B cell (primary cell): ENCODE results near the gene MRTO4. TPM values are rescaled to one million over a fixed set of nuclear protein-coding genes. Genes with fewer than 3 reads are reported as not detected.

Source experiments
- ATAC-seq: fragments of 200-7000 bp; cut with Tn5 transposase; one replicate; pipeline ENCODE4 v1.10.0; 2021; ENCODE audit warnings: low read depth, mild to moderate bottlenecking, moderate number of reproducible peaks, moderate library complexity
- CTCF ChIA-PET: fragments of 350-600 bp; sonication (Branson Sonifier 250); formaldehyde crosslinking; loops from one replicate; lab custom pipeline; 2021; ENCODE audit warnings: antibody characterized with exemption, inconsistent platforms; lab: Charles Lee
- POLR2A ChIA-PET: fragments of 350-600 bp; sonication (Branson Sonifier 250); formaldehyde crosslinking; loops from one replicate; lab custom pipeline; 2021; ENCODE audit warnings: antibody characterized with exemption; lab: Charles Lee
- DNase-seq: peaks from one replicate; pipeline ENCODE4 v3.0.0; 2013
- H2AFZ ChIP-seq: 2 replicates; pipeline ENCODE4 v1.6.1; 2012; ENCODE audit warnings: mild to moderate bottlenecking, low read depth, low read length; ENCODE audit not compliant: insufficient read depth, poor library complexity, severe bottlenecking
- H3K27ac ChIP-seq, 2 donors: 1 replicate in 1 of 2; 2 replicates in 1 of 2; pipeline ENCODE4 v1.5.1; 2012 to 2013; ENCODE audit warnings: low read length in 2 of 2, mild to moderate bottlenecking in 2 of 2, moderate library complexity in 1 of 2
- H3K27me3 ChIP-seq, 4 experiments: fragments of 200-600 bp in 1 of 4; sonication (generic) in 1 of 4; replicated peaks in 1 of 4; 1 replicate in 2 of 4; 2 replicates in 2 of 4; pipeline versions ENCODE4 v1.6.1 to v1.7.0; 2013 to 2016; ENCODE audit warnings: low read length in 3 of 4, mild to moderate bottlenecking in 2 of 4, mixed read lengths in 1 of 4, moderate library complexity in 1 of 4; ENCODE audit not compliant: insufficient read depth in 4 of 4, control insufficient read depth in 3 of 4; ENCODE audit errors: control extremely low read depth in 1 of 4
- H3K36me3 ChIP-seq, 2 experiments: replicated peaks in 1 of 2; 1 replicate in 1 of 2; 2 replicates in 1 of 2; pipeline versions ENCODE4 v1.6.1 to v1.7.1; 2013; ENCODE audit warnings: low read length in 1 of 2; ENCODE audit not compliant: insufficient read depth in 2 of 2, control insufficient read depth in 1 of 2; ENCODE audit errors: control extremely low read depth in 1 of 2, extremely low read depth in 1 of 2
- H3K4me1 ChIP-seq, 2 donors: fragments of 200-600 bp in 1 of 2; sonication (generic) in 1 of 2; 1 replicate in 1 of 2; 2 replicates in 1 of 2; pipeline versions ENCODE4 v1.5.1 to v1.6.1; 2013 to 2017; ENCODE audit warnings: low read length in 2 of 2; ENCODE audit not compliant: control insufficient read depth in 2 of 2, insufficient read depth in 2 of 2
- H3K4me2 ChIP-seq: replicated peaks from 2 replicates; pipeline ENCODE3; 2012; ENCODE audit warnings: mild to moderate bottlenecking, low read depth, low read length; ENCODE audit not compliant: poor library complexity, severe bottlenecking
- H3K4me3 ChIP-seq, 5 experiments: fragments of 200-600 bp in 1 of 5; sonication (generic) in 1 of 5; 1 replicate in 3 of 5; 2 replicates in 2 of 5; pipeline versions ENCODE4 v1.5.1 to v1.7.0; 2011 to 2016; ENCODE audit warnings: low read length in 4 of 5, mild to moderate bottlenecking in 4 of 5, low read depth in 2 of 5, control low read depth in 1 of 5, moderate library complexity in 1 of 5; ENCODE audit not compliant: insufficient read depth in 1 of 5; ENCODE audit errors: control extremely low read depth in 1 of 5, extremely low read depth in 1 of 5
- H3K79me2 ChIP-seq: fragments of 200-600 bp; sonication (generic); one replicate; pipeline ENCODE4 v1.6.0; 2016; ENCODE audit warnings: low read length; ENCODE audit not compliant: control insufficient read depth, insufficient read depth
- H3K9ac ChIP-seq: fragments of 200-600 bp; sonication (generic); 2 replicates; pipeline ENCODE4 v1.6.1; 2017; ENCODE audit warnings: mild to moderate bottlenecking, low read length, moderate library complexity
- H3K9me3 ChIP-seq, 3 donors: one replicate each; pipeline versions ENCODE4 v1.6.1 to v1.7.1; 2013; ENCODE audit warnings: low read length in 2 of 3; ENCODE audit not compliant: control insufficient read depth in 2 of 3, insufficient read depth in 1 of 3; ENCODE audit errors: control extremely low read depth in 1 of 3
- H4K20me1 ChIP-seq: 2 replicates; pipeline ENCODE4 v1.6.0; 2012; ENCODE audit warnings: mild to moderate bottlenecking, low read length; ENCODE audit not compliant: insufficient read depth, control insufficient read depth, poor library complexity, severe bottlenecking
- H3K27ac Mint-ChIP-seq: one replicate; pipeline ENCODE4 v1.8.0; 2021; ENCODE audit warnings: mixed read lengths
- H3K27me3 Mint-ChIP-seq: one replicate; pipeline ENCODE4 v1.8.0; 2021; ENCODE audit warnings: mixed read lengths
- H3K4me1 Mint-ChIP-seq: one replicate; pipeline ENCODE4 v1.8.0; 2021; ENCODE audit warnings: mixed read lengths
- H3K4me3 Mint-ChIP-seq: one replicate; pipeline ENCODE4 v1.8.0; 2021; ENCODE audit warnings: mixed read lengths
- H3K9me3 Mint-ChIP-seq: one replicate; pipeline ENCODE4 v1.8.0; 2022; ENCODE audit warnings: mixed read lengths; ENCODE audit not compliant: insufficient read depth
- CTCF ChIP-seq: fragments of 200-600 bp; IDR thresholded peaks from one replicate; pipeline ENCODE4 v1.8.0; 2022; ENCODE audit warnings: antibody characterized with exemption, mild to moderate bottlenecking
- EZH2 ChIP-seq: IDR thresholded peaks from 2 replicates; pipeline ENCODE4 v1.6.1; 2012; ENCODE audit warnings: borderline replicate concordance, low read depth, mild to moderate bottlenecking, moderate library complexity, low read length; ENCODE audit not compliant: insufficient read depth, poor library complexity, severe bottlenecking
- WGBS: methylation state at CpG from one replicate; pipeline ENCODE4 v1.1.5; 2013; ENCODE audit warnings: missing lambda C conversion rate; ENCODE audit not compliant: insufficient coverage; 5-methylcytosine and 5-hydroxymethylcytosine counted together
- intact Hi-C: fragments of 100-400 bp; cut with micrococcal nuclease; formaldehyde crosslinking; loops from one replicate; pipeline ENCODE4 v1.10.0; 2022
- polyA plus RNA-seq: library from polyadenylated mRNA; depleted of rRNA; stranded (reverse); fragments of >200 nt; gene quantifications from 2 replicates; pipeline ENCODE4 v1.2.3, GENCODE V29; 2012
- total RNA-seq, 2 donors: library from RNA; stranded (reverse); fragments of 120-200 nt in 1 of 2; gene quantifications; 1 replicate in 1 of 2; 2 replicates in 1 of 2; pipeline versions ENCODE4 v1.2.3 to v1.2.4, GENCODE V29; 2013 to 2022

MRTO4 gene
- total and polyA plus RNA-seq, 2 donors (not counting 1 experiment from before 2014, with no cell fraction given) = 10.6 to 28.1 TPM

- ChIA-PET CTCF (interaction anchor here (1.0 to 1.3 kb wide), 3 partner anchors 12 to 332 kb away, joined by 3 to 4 read pairs (median 4); no protein-coding TSS in a partner anchor), POLR2A (interaction anchor here (1.8 kb wide), 1 partner anchor 41 kb away, joined by 9 read pairs; the partner anchor contains the start of gene UBR4)
- H3K27me3 ChIP-seq = no peaks in the 10 kb centered on the region
- WGBS = 1% methylated on average over 12 of the region's 14 CpGs
- ATAC-seq (no peak), DNase-seq (no peak)
- no peaks in the 10 kb centered on the region for H3K9me3 ChIP-seq
- H3K36me3 ChIP-seq = peaks cover 0 to 12% of the 10 kb centered on the region in 2 experiments
- H3K4me2 ChIP-seq = peak overlapping the region; percentile 97
- H3K27me3 Mint-ChIP-seq = no peaks in the 10 kb centered on the region
- peak overlapping the region; percentile 98 for H3K4me3 Mint-ChIP-seq
- peaks cover 30% of the 10 kb centered on the region for H3K4me1 Mint-ChIP-seq
- H4K20me1 ChIP-seq = peaks cover 34% of the 10 kb centered on the region
- intact Hi-C loops = loop anchor here (1.0 to 2.0 kb wide), 4 partner anchors 9 to 346 kb away; partner anchors contain the start of genes AKR7A2, SLC66A1 and UBR4
- peak overlapping the region; percentile 90 for H3K9ac ChIP-seq
- TF ChIP-seq CTCF (no peak), EZH2 (no peak)
- H3K27ac ChIP-seq = peak overlapping the region; percentile 90 to 95
- peaks cover 21 to 37% of the 10 kb centered on the region in 2 donors for H3K4me1 ChIP-seq
- peak overlapping the region; percentile 97 for H3K27ac Mint-ChIP-seq
- peak overlapping the region; percentile 96 for H2AFZ ChIP-seq
- peak overlapping the region; percentile 46 to 82 (median 79) for H3K4me3 ChIP-seq
- H3K79me2 ChIP-seq = peaks cover 79% of the 10 kb centered on the region
- H3K9me3 Mint-ChIP-seq = no peaks in the 10 kb centered on the region
These were observed 838 bp upstream of the MRTO4 start for GRCh38 chr1:19250629-19251304.

- CTCF ChIA-PET = interaction anchor here (1.5 kb wide), 1 partner anchor 87 kb away, joined by 4 read pairs; no protein-coding TSS in a partner anchor
- no peak overlapping the region for H3K27ac ChIP-seq
- peaks cover 38% of the 10 kb centered on the region for H4K20me1 ChIP-seq
- Mint-ChIP-seq H3K27me3 (no peaks in the 10 kb centered on the region), H3K4me1 (peaks cover 30% of the 10 kb centered on the region), H3K4me3 (no peak overlapping the region), H3K27ac (no peak overlapping the region), H3K9me3 (no peaks in the 10 kb centered on the region)
- H3K9ac ChIP-seq = no peak overlapping the region
- no peak overlapping the region for H3K4me3 ChIP-seq
- H3K27me3 ChIP-seq = no peaks in the 10 kb centered on the region
- H3K4me1 ChIP-seq = peaks cover 21 to 37% of the 10 kb centered on the region in 2 donors
- ATAC-seq (no peak), DNase-seq (no peak)
- TF ChIP-seq CTCF (no peak), EZH2 (no peak)
- H2AFZ ChIP-seq = no peak overlapping the region
- peaks cover 0 to 41% of the 10 kb centered on the region in 2 experiments for H3K36me3 ChIP-seq
- POLR2A ChIA-PET = no interaction called here
- H3K4me2 ChIP-seq = no peak overlapping the region
- peaks cover 55% of the 10 kb centered on the region for H3K79me2 ChIP-seq
- no peaks in the 10 kb centered on the region for H3K9me3 ChIP-seq
- intact Hi-C loops = no loop called here
These were observed 2.8 kb downstream of the MRTO4 start for GRCh38 chr1:19254416-19254815.
